Activated CD8-positive, alpha-beta memory T cell treated with anti-CD3 and anti-CD28 coated beads for 24 hours (primary cell): Measurements from ENCODE around the gene ERG28.
"Not testable (repeated sequence)": the region's sequence is repeated elsewhere in the genome, so short reads cannot be mapped to it uniquely, and the experiment has no call there.

ENCODE experiments used
- DNase-seq: peaks from one replicate; pipeline ENCODE4 v3.0.0-alpha.2; 2020

The ERG28 gene

DNA sequence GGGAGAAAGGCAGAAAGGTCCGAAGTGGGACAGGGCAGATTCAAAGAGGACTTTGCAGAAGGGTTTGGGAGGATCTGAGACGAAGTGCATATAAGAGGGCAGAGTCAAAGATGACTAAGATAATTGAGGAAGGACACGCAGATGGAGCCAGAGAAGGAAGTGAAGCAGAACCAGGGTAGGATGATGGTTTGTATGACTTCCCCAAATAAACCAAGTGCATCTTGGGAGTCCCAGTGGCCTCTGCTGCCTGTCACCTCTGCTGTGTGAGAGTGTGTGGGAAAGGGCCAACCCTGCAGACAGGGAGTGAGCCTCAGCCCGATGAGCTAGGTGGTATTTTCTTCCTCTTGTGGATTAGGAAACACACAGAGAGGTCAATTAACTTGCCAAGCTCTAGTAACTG is 45.5 kb downstream of the ERG28 start:
- DNase-seq, result no peak

- DNase-seq, result no peak
Observed at GRCh38 chr14:75614179-75614578, 46.5 kb downstream of the ERG28 start.

GRCh38 chr14:75612157-75612556 is 48.5 kb downstream of the ERG28 start:
- no peak for DNase-seq

DNA sequence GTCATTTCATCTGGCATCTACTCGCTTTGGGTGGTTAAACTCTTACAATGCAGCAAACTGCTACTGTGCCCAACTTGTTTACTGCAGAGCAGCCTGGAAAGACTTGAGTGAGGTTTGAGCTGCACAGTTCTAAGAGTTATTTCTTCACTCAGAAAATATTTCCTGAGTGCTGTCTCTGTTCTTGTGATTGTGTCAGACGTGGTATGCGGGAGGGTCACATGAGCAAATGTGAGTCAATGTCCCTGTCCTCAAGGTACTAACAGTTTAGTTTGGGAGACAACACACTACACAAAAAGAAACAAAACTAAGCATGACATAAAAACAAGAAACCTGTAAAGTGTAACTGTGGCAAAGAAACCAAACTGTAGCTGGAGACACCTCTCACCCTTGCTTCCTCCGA is 49.8 kb downstream of the ERG28 start:
- DNase-seq, result no peak

DNA sequence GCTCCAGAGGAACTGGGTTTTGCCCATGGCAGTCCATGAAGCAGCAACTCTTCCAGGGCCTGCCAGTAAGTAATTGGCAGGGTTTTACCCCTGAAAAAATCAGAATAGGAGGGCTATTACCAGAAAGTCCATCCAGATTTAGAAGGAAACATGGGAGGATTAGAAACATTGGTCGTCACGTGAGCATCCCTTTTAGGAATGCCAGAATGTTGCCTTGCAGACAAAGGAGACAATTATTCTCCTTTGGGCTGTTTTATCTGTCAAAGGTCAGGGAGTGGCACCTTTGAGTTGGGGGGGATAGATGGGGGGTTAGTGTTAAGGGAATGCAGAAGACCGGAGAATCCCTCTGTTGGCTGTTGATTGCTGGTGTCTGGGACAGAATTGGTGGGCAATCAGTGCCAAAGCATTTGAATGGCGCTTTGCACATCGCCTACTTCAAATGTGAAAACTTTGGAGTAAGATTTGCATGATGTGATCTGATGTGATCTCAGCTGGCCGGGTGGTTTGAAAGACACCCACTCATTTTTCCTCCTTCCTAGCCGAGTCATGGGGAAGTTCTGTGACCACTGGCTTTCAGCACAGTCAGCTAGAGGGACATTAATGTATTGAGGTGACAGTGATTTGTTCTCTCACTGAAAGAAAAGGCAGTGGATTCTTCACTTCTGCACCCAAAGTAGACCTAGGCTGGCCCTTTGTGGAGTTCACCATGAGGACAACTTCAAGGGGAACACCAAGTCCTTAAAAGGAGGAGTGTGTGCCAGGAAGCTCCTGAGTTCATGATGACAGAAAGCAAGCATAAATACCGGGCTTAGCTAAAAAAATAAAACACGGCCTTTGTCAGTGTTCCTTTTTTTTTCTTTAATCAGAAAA is 50.8 kb downstream of the ERG28 start:
- DNase-seq, result no peak

- DNase-seq, result no peak
Observed at GRCh38 chr14:75609116-75609515, 51.6 kb downstream of the ERG28 start.

DNA sequence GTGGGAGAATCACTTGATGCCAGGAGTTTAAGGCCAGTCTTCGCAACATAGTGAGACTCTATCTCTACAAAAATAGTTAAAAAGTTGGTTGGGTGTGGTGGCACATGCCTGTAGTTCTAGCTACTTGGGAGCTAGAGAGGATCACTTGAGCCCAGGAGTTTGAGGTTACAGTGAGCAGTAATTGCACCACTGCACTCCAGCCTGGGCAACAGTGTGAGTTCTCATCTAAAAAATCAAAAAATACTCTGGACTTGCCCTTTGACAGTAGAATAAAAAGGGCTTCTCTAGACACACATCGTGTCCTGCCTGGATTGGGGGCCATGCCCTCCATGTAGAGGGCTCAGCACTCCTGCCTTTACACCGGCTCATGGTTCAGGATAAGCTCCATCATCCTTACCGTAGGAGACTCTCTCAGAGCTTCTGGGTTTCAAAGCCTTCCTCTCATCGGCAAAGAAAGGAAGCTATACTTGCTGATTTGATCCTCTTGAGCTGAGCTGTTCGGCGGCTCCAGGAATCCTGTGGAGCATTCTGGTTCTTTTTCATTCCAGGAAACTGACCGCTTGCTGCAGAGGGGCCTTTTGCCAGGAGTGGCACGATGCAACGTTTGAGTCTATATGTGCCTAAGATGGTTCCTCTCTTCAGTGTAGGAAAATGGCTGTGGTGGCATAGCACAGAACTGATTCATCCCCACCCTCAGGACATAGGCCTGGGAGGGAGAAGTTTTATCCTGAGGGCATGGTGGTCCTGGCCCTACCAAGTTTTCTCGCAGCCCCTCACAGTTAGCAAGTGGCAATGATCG is 52.6 kb downstream of the ERG28 start:
- DNase-seq, result no peak

DNA sequence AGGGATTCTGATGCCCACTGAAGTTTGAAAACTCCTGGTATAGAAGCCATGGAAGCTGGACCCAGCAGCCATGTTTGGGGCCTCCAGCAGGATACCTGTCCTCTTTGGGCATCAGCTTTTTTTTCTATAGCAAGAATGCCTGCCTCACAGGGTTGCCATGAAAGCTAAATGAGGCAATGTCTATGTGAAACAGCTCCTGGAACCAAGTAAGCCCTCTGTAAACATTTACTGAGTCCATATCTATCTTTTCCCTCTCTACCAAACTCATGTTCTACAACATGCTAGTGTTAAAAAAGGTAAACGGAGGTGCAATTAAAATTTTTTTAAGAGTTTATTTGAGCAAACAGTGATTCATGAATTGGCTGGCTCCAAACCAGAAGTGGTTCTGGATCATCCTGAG is 53.6 kb downstream of the ERG28 start:
- no peak for DNase-seq

GRCh38 chr14:75605916-75606315 is 54.8 kb downstream of the ERG28 start:
- no peak for DNase-seq

DNA sequence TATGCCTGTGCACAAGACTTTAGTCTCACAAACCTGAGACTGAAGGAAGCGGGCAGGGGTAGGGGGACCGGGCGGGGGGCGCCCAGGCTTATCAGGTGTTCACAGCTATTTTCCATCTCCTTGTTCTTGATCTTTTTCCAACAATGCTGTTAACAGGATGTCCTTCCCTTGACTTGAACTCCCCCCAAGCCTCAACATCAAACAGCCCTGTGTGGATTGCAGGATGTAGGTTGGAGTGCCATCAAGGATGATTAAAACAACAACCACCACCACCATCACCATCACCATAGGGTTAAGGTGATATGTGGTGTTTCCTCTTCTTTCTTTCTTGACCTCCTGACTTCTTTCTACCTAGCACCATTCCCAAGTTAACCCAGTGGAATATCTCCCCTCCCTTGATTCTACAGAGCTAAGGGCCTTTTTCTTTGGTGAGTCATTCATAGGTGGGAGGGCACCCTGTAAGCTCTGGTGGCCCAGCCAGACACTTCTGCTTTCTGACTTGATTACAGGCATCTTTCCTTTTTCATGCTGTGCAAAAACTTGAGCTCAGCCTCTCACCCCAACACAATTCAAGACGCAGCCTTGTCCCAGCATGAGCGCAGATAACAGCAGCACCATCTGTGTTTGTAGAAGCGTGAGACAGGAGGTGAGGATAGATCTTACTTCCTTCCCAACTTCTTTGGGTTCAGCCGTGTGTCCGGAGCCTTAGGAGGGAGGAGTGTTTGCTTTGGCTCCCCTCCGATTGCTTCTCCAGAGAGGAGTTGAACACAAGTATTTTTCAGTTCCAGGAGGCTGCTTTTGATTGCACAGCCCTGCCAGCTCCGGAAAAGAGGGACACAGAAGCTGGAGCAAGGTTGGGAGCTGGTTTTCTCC is 55.5 kb downstream of the ERG28 start:
- no peak for DNase-seq

DNA sequence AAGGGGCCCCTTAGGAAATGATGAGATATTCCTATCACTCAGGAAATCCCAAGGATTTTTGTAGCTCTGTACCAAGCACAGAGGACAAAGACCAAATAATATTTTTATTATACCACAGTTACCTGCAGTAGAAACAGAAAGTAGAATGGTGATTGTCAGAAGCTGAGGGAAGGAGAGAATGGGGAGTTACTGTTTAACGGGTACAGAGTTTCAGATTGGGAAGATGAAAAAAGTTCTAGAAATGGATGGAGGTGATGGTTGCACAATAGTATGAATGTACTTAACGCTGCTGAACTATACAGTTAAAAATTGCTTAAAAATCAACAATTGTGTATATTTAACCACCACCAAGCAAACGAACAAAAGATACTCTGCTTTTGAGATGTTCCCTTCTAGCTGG is 58.2 kb downstream of the ERG28 start:
- no peak for DNase-seq

DNA sequence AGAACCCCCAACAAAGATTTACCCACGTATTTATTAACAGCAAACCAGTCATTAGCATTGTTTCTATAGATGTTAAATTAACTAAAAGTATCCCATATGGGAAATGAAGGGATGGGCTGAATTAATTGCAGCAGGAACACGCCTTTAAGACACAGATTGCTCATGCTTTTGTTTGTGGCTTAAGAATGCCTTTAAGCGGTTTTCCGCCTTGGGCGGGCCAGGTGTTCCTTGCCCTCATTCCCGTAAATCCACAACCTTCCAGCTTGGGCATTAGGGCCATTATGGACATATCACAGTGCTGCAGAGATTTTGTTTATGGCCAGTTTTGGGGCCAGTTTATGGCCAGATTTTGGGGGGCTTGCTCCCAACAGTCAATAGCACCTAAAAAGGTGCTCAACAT is 59.6 kb downstream of the ERG28 start:
- not testable (repeated sequence) for DNase-seq

DNA sequence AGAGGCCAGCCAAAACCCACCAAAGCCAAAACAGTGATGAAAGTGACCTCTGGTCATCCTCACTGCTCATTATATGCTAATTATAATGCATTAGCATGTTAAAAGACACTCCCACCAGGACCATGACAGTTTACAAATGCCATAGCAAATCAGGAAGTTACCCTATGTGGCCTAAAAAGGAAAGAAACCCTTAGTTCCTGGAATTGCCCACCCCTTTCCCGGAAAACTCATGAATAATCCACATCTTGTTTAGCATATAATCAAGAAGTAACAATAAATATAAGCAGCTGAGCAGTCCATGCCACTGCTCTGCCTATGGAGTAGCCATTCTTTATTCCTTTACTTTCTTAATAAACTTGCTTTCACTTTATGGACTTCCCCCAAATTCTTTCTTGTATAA is 60.6 kb downstream of the ERG28 start:
- not testable (repeated sequence) for DNase-seq
